Measurements from ENCODE around the gene TRPM5. TPM values are rescaled to one million over a fixed set of nuclear protein-coding genes. Genes with fewer than 3 reads are reported as not detected.

TRPM5 gene
- total RNA-seq, 2 experiments from 2014 or later, result not detected

- Mint-ChIP-seq H3K9me3 (no peaks in the 10 kb centered on the region), H3K36me3 (peaks cover 2% of the 10 kb centered on the region), H3K27ac (peak overlapping the region; percentile 75), H3K4me3 (peak overlapping the region; percentile 71), H3K4me1 (peaks cover 27% of the 10 kb centered on the region), H3K27me3 (peaks cover 10% of the 10 kb centered on the region)
- ATAC-seq (ENCODE audit: low read depth) (no peak), DNase-seq (no peak)
- POLR2A ChIA-PET, result interaction anchor here (0.9 to 2.0 kb wide), 3 partner anchors 15 to 19 kb away, joined by 3 to 5 read pairs (median 5); no protein-coding TSS in a partner anchor
Measured at GRCh38 chr11:2466069-2466801, 21.9 kb upstream of the TRPM5 start.

- no peak for ATAC-seq (ENCODE audit: low read depth)
Measured at GRCh38 chr11:2465202-2466068, 21.1 kb upstream of the TRPM5 start.

GRCh38 chr11:2464451-2465165, 20.3 kb upstream of the TRPM5 start:
- Mint-ChIP-seq H3K27ac (no peak overlapping the region), H3K4me3 (no peak overlapping the region), H3K36me3 (peaks cover 2% of the 10 kb centered on the region), H3K4me1 (peaks cover 24% of the 10 kb centered on the region), H3K27me3 (peaks cover 10% of the 10 kb centered on the region), H3K9me3 (no peaks in the 10 kb centered on the region)
- ATAC-seq (ENCODE audit: low read depth) (no peak), DNase-seq (no peak)
- POLR2A ChIA-PET, result interaction anchor here (1.1 to 2.0 kb wide), 3 partner anchors 15 to 19 kb away, joined by 3 to 6 read pairs (median 5); partner anchors contain the start of gene KCNQ1

More at GRCh38 chr11:2465202-2466068, 21.1 kb upstream of the TRPM5 start:
- Mint-ChIP-seq H3K9me3 (no peaks in the 10 kb centered on the region), H3K27ac (peak overlapping the region; percentile 30), H3K4me3 (no peak overlapping the region), H3K27me3 (peaks cover 10% of the 10 kb centered on the region), H3K4me1 (peaks cover 27% of the 10 kb centered on the region), H3K36me3 (peaks cover 2% of the 10 kb centered on the region)
- DNase-seq, result no peak
- POLR2A ChIA-PET, result interaction anchor here (0.9 to 2.0 kb wide), 4 partner anchors 14 to 20 kb away, joined by 3 to 6 read pairs (median 4); partner anchors contain the start of gene KCNQ1

GRCh38 chr11:2463766-2464277, 19.5 kb upstream of the TRPM5 start:
- no peak overlapping the region for H3K4me3 Mint-ChIP-seq
- POLR2A ChIA-PET, result interaction anchor here (1.3 to 2.0 kb wide), 2 partner anchors 18 to 19 kb away, joined by 5 to 6 read pairs; partner anchors contain the start of gene KCNQ1
- H3K4me1 Mint-ChIP-seq, result peaks cover 26% of the 10 kb centered on the region
- DNase-seq (no peak), ATAC-seq (ENCODE audit: low read depth) (no peak)
- peaks cover 5% of the 10 kb centered on the region for H3K27me3 Mint-ChIP-seq
- H3K27ac Mint-ChIP-seq, result no peak overlapping the region
- no peaks in the 10 kb centered on the region for H3K9me3 Mint-ChIP-seq
- H3K36me3 Mint-ChIP-seq, result no peaks in the 10 kb centered on the region

GRCh38 chr11:2462986-2463765, 18.9 kb upstream of the TRPM5 start:
- ATAC-seq (ENCODE audit: low read depth) (no peak), DNase-seq (no peak)
- POLR2A ChIA-PET, result no interaction called here
- H3K27ac Mint-ChIP-seq, result peak overlapping the region; percentile 45
- H3K9me3 Mint-ChIP-seq, result no peaks in the 10 kb centered on the region
- H3K27me3 Mint-ChIP-seq, result peaks cover 2% of the 10 kb centered on the region
- H3K36me3 Mint-ChIP-seq, result no peaks in the 10 kb centered on the region
- H3K4me1 Mint-ChIP-seq, result peaks cover 25% of the 10 kb centered on the region
- no peak overlapping the region for H3K4me3 Mint-ChIP-seq

DNA sequence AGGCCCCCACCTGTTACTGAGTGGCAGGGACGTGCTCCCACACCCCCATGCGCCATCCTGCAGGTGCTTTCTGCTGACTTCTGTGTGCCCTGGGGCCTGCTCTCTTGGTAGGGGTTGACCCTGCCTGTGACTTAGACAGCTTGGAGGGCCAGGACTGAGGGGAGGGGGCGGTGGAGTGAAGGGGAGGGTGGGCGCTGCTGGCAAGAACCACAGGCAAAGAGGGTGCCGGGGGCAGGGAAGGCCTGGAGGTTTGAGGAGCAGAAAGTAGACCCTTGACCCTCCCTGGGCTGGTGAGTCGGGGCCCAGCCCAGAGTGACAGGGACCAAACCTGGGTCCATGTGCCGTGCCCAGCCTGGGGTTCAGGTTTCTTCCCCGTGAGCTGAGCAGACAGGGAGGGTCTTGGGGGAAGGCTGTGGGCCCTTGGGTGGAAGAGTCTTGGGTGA, 18.2 kb upstream of the TRPM5 start:
- H3K4me3 Mint-ChIP-seq, result no peak overlapping the region
- DNase-seq (no peak), ATAC-seq (ENCODE audit: low read depth) (no peak)
- H3K27ac Mint-ChIP-seq, result peak overlapping the region; percentile 45
- peaks cover 19% of the 10 kb centered on the region for H3K4me1 Mint-ChIP-seq
- no peaks in the 10 kb centered on the region for H3K9me3 Mint-ChIP-seq
- no peaks in the 10 kb centered on the region for H3K36me3 Mint-ChIP-seq
- H3K27me3 Mint-ChIP-seq, result peaks cover 2% of the 10 kb centered on the region
- POLR2A ChIA-PET, result no interaction called here

DNA sequence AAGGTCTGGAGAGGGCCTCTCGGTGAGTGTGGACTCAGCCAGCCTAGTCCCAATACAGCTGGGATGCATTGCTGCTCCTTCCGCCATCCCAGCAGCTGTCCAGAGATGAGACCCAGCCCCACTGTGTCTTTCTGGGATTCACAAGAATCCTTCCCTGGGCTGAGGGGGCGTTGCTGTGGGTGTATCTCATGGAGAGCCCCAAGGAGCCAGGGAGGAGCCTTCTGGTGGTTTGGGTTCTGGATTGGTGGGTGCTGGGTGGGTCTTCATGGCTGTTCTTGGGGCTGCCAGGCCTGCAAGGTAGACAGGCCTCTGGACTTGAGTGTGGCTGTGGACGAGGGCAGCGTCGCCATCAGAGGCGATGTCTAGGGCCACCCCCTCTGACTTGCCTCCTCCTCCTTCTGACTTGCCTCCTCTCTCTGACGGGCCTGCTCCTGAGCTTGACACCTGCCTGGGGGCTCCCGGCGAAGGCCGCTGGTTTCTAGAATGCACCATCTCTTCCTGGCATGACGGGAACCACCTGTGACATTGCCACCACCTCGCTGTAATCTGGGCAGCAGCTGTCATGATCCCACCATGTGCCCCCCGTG, 17.7 kb upstream of the TRPM5 start:
- H3K4me1 Mint-ChIP-seq, result peaks cover 16% of the 10 kb centered on the region
- no peak overlapping the region for H3K27ac Mint-ChIP-seq
- peaks cover 2% of the 10 kb centered on the region for H3K27me3 Mint-ChIP-seq
- H3K9me3 Mint-ChIP-seq, result no peaks in the 10 kb centered on the region
- no peak for ATAC-seq (ENCODE audit: low read depth)
- DNase-seq, result no peak
- H3K36me3 Mint-ChIP-seq, result no peaks in the 10 kb centered on the region
- H3K4me3 Mint-ChIP-seq, result no peak overlapping the region
- POLR2A ChIA-PET, result no interaction called here

DNA sequence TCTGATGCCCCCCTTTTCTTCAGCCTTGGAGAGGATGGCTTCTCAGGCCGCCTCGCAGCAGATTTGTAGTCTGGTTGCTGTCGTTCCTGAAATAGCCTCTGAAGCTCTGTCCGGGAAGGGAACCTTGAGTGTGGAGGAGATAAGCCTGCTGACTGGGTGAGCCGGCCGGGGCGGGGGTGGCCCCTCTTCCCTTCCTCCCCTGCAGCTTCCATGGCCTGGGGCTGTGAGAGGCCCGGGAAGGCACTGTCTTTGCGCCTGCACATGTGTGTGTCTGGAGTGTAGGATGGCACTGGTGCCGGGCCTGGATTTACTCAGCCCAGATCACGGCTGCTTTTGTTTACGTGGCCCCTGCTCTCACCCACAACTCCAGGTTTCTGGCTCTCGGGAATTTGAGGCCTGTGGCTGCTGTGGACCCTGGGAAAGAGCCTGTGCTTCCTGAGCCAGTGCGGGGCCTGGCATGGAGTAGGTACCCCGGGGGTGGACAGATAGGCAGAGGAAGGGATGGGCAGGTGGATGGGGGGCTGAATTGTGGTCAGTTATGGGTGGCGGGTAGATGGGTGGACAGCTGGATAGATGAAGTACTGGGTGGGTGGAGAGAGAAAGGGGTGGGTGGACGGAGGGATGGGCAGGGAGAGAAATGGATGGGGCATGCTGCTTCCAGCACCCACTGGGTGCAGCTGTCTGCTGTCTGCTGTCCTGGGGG, 17.1 kb upstream of the TRPM5 start:
- POLR2A ChIA-PET, result no interaction called here
- peaks cover 10% of the 10 kb centered on the region for H3K4me1 Mint-ChIP-seq
- no peak overlapping the region for H3K27ac Mint-ChIP-seq
- peaks cover 2% of the 10 kb centered on the region for H3K27me3 Mint-ChIP-seq
- no peak for ATAC-seq (ENCODE audit: low read depth)
- H3K4me3 Mint-ChIP-seq, result no peak overlapping the region
- H3K36me3 Mint-ChIP-seq, result no peaks in the 10 kb centered on the region
- H3K9me3 Mint-ChIP-seq, result no peaks in the 10 kb centered on the region
- DNase-seq, result no peak

- H3K4me1 Mint-ChIP-seq, result peaks cover 7% of the 10 kb centered on the region
- H3K36me3 Mint-ChIP-seq, result no peaks in the 10 kb centered on the region
- no peaks in the 10 kb centered on the region for H3K9me3 Mint-ChIP-seq
- POLR2A ChIA-PET, result no interaction called here
- ATAC-seq (ENCODE audit: low read depth) (no peak), DNase-seq (peak; percentile 26)
- H3K27me3 Mint-ChIP-seq, result peaks cover 4% of the 10 kb centered on the region
- H3K27ac Mint-ChIP-seq, result no peak overlapping the region
- H3K4me3 Mint-ChIP-seq, result no peak overlapping the region
Measured at GRCh38 chr11:2460540-2461252, 16.4 kb upstream of the TRPM5 start.

- Mint-ChIP-seq H3K27me3 (peaks cover 4% of the 10 kb centered on the region), H3K9me3 (no peaks in the 10 kb centered on the region), H3K4me1 (peaks cover 7% of the 10 kb centered on the region), H3K4me3 (no peak overlapping the region), H3K36me3 (peaks cover 2% of the 10 kb centered on the region), H3K27ac (no peak overlapping the region)
- POLR2A ChIA-PET, result interaction anchor here (1.5 kb wide), 1 partner anchor 13 kb away, joined by 4 read pairs; no protein-coding TSS in a partner anchor
- ATAC-seq (ENCODE audit: low read depth) (no peak), DNase-seq (peak; percentile 30)
Measured at GRCh38 chr11:2459796-2460531, 15.7 kb upstream of the TRPM5 start.
